GM19193 (cell line): ENCODE data around the gene AIF1.

Experiments used
- POLR2A ChIP-seq: IDR thresholded peaks from 4 replicates; pipeline ENCODE4 v1.6.1; 2011; ENCODE audit not compliant: insufficient read depth, insufficient read length; ENCODE audit errors: extremely low read depth

AIF1 gene

GRCh38 chr6:31642798-31643570 lies 27.9 kb downstream of the AIF1 start:
- TF ChIP-seq POLR2A = no peak

GRCh38 chr6:31643818-31644454 lies 28.9 kb downstream of the AIF1 start:
- no peak for TF ChIP-seq POLR2A

- TF ChIP-seq POLR2A = no peak
Measured at GRCh38 chr6:31645325-31645724, 30.3 kb downstream of the AIF1 start.

GRCh38 chr6:31651602-31652191 lies 36.7 kb downstream of the AIF1 start:
- TF ChIP-seq POLR2A = no peak

GRCh38 chr6:31652925-31653724 lies 38.1 kb downstream of the AIF1 start:
- TF ChIP-seq POLR2A = peak; percentile 74

- TF ChIP-seq POLR2A = no peak
Measured at GRCh38 chr6:31654574-31655348, 39.7 kb downstream of the AIF1 start.

- no peak for TF ChIP-seq POLR2A
Measured at GRCh38 chr6:31655349-31656237, 40.6 kb downstream of the AIF1 start, which contains the start of gene APOM. Gene APOM (plus strand): TSS chr6:31655894. CDS start chr6:31655967, 73 bp downstream.

GRCh38 chr6:31657406-31658157 lies 42.5 kb downstream of the AIF1 start:
- no peak for TF ChIP-seq POLR2A

GRCh38 chr6:31658158-31658688 lies 43.2 kb downstream of the AIF1 start:
- no peak for TF ChIP-seq POLR2A

- no peak for TF ChIP-seq POLR2A
Measured at GRCh38 chr6:31658983-31659648, 44.1 kb downstream of the AIF1 start.

GRCh38 chr6:31659649-31660380 lies 44.8 kb downstream of the AIF1 start:
- TF ChIP-seq POLR2A = peak; percentile 15
